Common myeloid progenitor, CD34-positive (primary cell): ENCODE results near the gene TCTA. TPM values are rescaled to one million over a fixed set of nuclear protein-coding genes. Genes with fewer than 3 reads are reported as not detected.

Source experiments
- CTCF ChIA-PET: fragments of 350-600 bp; sonication (Branson Sonifier 250); formaldehyde crosslinking; loops from one replicate; lab custom pipeline; 2021; ENCODE audit warnings: antibody characterized with exemption; lab: Charles Lee
- POLR2A ChIA-PET: fragments of 350-600 bp; sonication (Branson Sonifier 250); formaldehyde crosslinking; loops from one replicate; lab custom pipeline; 2021; ENCODE audit warnings: antibody characterized with exemption; lab: Charles Lee
- DNase-seq, 3 donors: peaks; one replicate each; pipeline versions ENCODE4 v3.0.0 to v3.0.0-alpha.2; 2013
- H3K27ac ChIP-seq, 2 experiments: 1 replicate in 1 of 2; 2 replicates in 1 of 2; pipeline ENCODE4 v1.7.0; 2013; ENCODE audit warnings: inconsistent platforms in 2 of 2, low read length in 2 of 2, mild to moderate bottlenecking in 2 of 2, low read depth in 1 of 2, moderate library complexity in 1 of 2; ENCODE audit not compliant: severe bottlenecking in 2 of 2, insufficient read depth in 1 of 2, poor library complexity in 1 of 2
- H3K27me3 ChIP-seq, 5 experiments: replicated peaks in 2 of 5; 1 replicate in 3 of 5; 2 replicates in 2 of 5; pipeline versions ENCODE4 v1.6.1 to v1.7.0; 2013; ENCODE audit warnings: low read length in 4 of 5, mild to moderate bottlenecking in 2 of 5, moderate library complexity in 2 of 5, inconsistent platforms in 1 of 5; ENCODE audit not compliant: insufficient read depth in 5 of 5, control insufficient read depth in 4 of 5
- H3K36me3 ChIP-seq, 4 experiments: 1 replicate in 2 of 4; 2 replicates in 2 of 4; pipeline versions ENCODE4 v1.6.1 to v1.7.0; 2013; ENCODE audit warnings: low read length in 3 of 4, control low read depth in 1 of 4, mild to moderate bottlenecking in 1 of 4; ENCODE audit not compliant: control insufficient read depth in 4 of 4, insufficient read depth in 4 of 4
- H3K4me1 ChIP-seq, 4 experiments: 1 replicate in 3 of 4; 2 replicates in 1 of 4; pipeline versions ENCODE4 v1.6.1 to v1.7.1; 2013; ENCODE audit warnings: low read length in 3 of 4, mild to moderate bottlenecking in 3 of 4, control low read depth in 1 of 4, inconsistent platforms in 1 of 4, moderate library complexity in 1 of 4; ENCODE audit not compliant: control insufficient read depth in 4 of 4, insufficient read depth in 4 of 4; ENCODE audit errors: control extremely low read depth in 1 of 4
- H3K4me3 ChIP-seq, 7 experiments: 1 replicate in 4 of 7; 2 replicates in 3 of 7; pipeline versions ENCODE4 v1.5.1 to v1.7.0; 2013; ENCODE audit warnings: mild to moderate bottlenecking in 7 of 7, low read length in 6 of 7, moderate library complexity in 6 of 7, inconsistent platforms in 2 of 7, low read depth in 2 of 7, control low read depth in 1 of 7; ENCODE audit not compliant: insufficient read depth in 4 of 7, control insufficient read depth in 1 of 7; ENCODE audit errors: extremely low read depth in 1 of 7
- H3K9me3 ChIP-seq, 5 experiments: 1 replicate in 4 of 5; 2 replicates in 1 of 5; pipeline versions ENCODE4 v1.6.1 to v1.7.1; 2013; ENCODE audit warnings: low read length in 4 of 5, mild to moderate bottlenecking in 2 of 5, inconsistent platforms in 1 of 5, low read depth in 1 of 5, moderate library complexity in 1 of 5; ENCODE audit not compliant: control insufficient read depth in 4 of 5, insufficient read depth in 2 of 5; ENCODE audit errors: control extremely low read depth in 1 of 5
- WGBS: methylation state at CpG from one replicate; pipeline ENCODE4 v1.1.5; 2013; ENCODE audit not compliant: insufficient coverage; 5-methylcytosine and 5-hydroxymethylcytosine counted together
- polyA plus RNA-seq: library from polyadenylated mRNA; unstranded; fragments of 120-200 nt; gene quantifications from one replicate; pipeline ENCODE4 v1.2.1, GENCODE V29; 2013

TCTA gene
- 36.7 TPM for polyA plus RNA-seq

GRCh38 chr3:49411968-49412631, at the start of gene TCTA, which contains the start of gene RHOA:
Gene TCTA, plus strand, starts transcription at chr3:49412423. Its CDS starts 4 bp downstream, at chr3:49412427.
Gene RHOA, minus strand, starts transcription at chr3:49411976. Its CDS starts 36,387 bp downstream, at chr3:49375589.
- WGBS, result 0% methylated on average over 49 of the region's 62 CpGs
- Histone ChIP-seq H3K27ac (peak within 1 kb of the TSS; percentile 91 to 96), H3K27me3 (no peaks in the 10 kb centered on the region), H3K9me3 (no peaks in the 10 kb centered on the region), H3K4me3 (peak within 1 kb of the TSS; percentile 72 to 97 (median 92)), H3K36me3 (peaks cover 0 to 8% (median 3%) of the 10 kb centered on the region in 4 experiments), H3K4me1 (peaks cover 42 to 71% (median 58%) of the 10 kb centered on the region in 4 experiments)
- CTCF ChIA-PET, result interaction anchor here (1.4 kb wide), 1 partner anchor 11 kb away, joined by 3 read pairs; no protein-coding TSS in a partner anchor
- peak; percentile 100 for DNase-seq
- POLR2A ChIA-PET, result interaction anchor here (0.7 to 2.1 kb wide), 5 partner anchors 17 to 86 kb away, joined by 3 to 17 read pairs (median 5); partner anchors contain the start of genes GPX1, NICN1 and USP4

GRCh38 chr3:49362561-49362960, 49.7 kb upstream of the TCTA start:
- DNase-seq, result no peak
- Histone ChIP-seq H3K36me3 (peaks cover 5 to 67% (median 54%) of the 10 kb centered on the region in 4 experiments), H3K4me1 (peaks cover 4 to 22% (median 12%) of the 10 kb centered on the region in 4 experiments), H3K27ac (peak overlapping the region in 1 of 2 experiments; percentile 34), H3K27me3 (no peaks in the 10 kb centered on the region), H3K9me3 (no peaks in the 10 kb centered on the region), H3K4me3 (no peak overlapping the region)
- ChIA-PET CTCF (interaction anchor here (1.3 to 9.3 kb wide), 3 partner anchors 23 to 87 kb away, joined by 4 to 50 read pairs (median 9); partner anchors contain the start of gene USP4), POLR2A (interaction anchor here (1.2 kb wide), 1 partner anchor 22 kb away, joined by 3 read pairs; the partner anchor contains the start of gene USP4)
- no CpG with 5 or more reads among the region's 3 CpGs for WGBS

- peaks cover 11 to 78% (median 66%) of the 10 kb centered on the region in 4 experiments for H3K36me3 ChIP-seq
- 92% methylated on average over 6 of the region's 6 CpGs for WGBS
- no peaks in the 10 kb centered on the region for H3K27me3 ChIP-seq
- ChIA-PET POLR2A (no interaction called here), CTCF (interaction anchor here (1.1 to 2.1 kb wide), 3 partner anchors 10 to 32 kb away, joined by 4 to 10 read pairs (median 4); no protein-coding TSS in a partner anchor)
- no peak for DNase-seq
- H3K9me3 ChIP-seq, result no peaks in the 10 kb centered on the region
- no peak overlapping the region for H3K4me3 ChIP-seq
- no peak overlapping the region for H3K27ac ChIP-seq
- H3K4me1 ChIP-seq, result no peaks in the 10 kb centered on the region
Measured at GRCh38 chr3:49370585-49371290, 41.5 kb upstream of the TCTA start.

- H3K27ac ChIP-seq, result no peak overlapping the region
- no peak overlapping the region for H3K4me3 ChIP-seq
- ChIA-PET CTCF (interaction anchor here (1.1 to 2.2 kb wide), 2 partner anchors 17 to 33 kb away, joined by 4 to 7 read pairs; no protein-coding TSS in a partner anchor), POLR2A (no interaction called here)
- DNase-seq, result no peak
- no peaks in the 10 kb centered on the region for H3K4me1 ChIP-seq
- H3K36me3 ChIP-seq, result peaks cover 9 to 67% (median 57%) of the 10 kb centered on the region in 4 experiments
- H3K9me3 ChIP-seq, result no peaks in the 10 kb centered on the region
- H3K27me3 ChIP-seq, result no peaks in the 10 kb centered on the region
Measured at GRCh38 chr3:49371946-49372345, 40.3 kb upstream of the TCTA start.

GRCh38 chr3:49377483-49377882, 34.7 kb upstream of the TCTA start:
- CTCF ChIA-PET, result no interaction called here
- WGBS, result 100% methylated on average over 1 of the region's 1 CpG
- H3K4me1 ChIP-seq, result no peaks in the 10 kb centered on the region
- H3K36me3 ChIP-seq, result peaks cover 0 to 31% (median 27%) of the 10 kb centered on the region in 4 experiments
- peak in 2 of 3 donors; percentile 64 to 68 for DNase-seq
- no peaks in the 10 kb centered on the region for H3K27me3 ChIP-seq
- POLR2A ChIA-PET, result interaction anchor here (0.6 kb wide), 1 partner anchor 18 kb away, joined by 3 read pairs; no protein-coding TSS in a partner anchor
- H3K4me3 ChIP-seq, result no peak overlapping the region
- H3K9me3 ChIP-seq, result peaks cover 0 to 12% (median 0%) of the 10 kb centered on the region in 5 experiments
- no peak overlapping the region for H3K27ac ChIP-seq

GRCh38 chr3:49378249-49378895, 33.9 kb upstream of the TCTA start:
- no peak for DNase-seq
- 97% methylated on average over 5 of the region's 11 CpGs for WGBS
- H3K36me3 ChIP-seq, result peaks cover 0 to 22% (median 20%) of the 10 kb centered on the region in 4 experiments

More at GRCh38 chr3:49378249-49378895, 33.9 kb upstream of the TCTA start:
- H3K4me1 ChIP-seq, result no peaks in the 10 kb centered on the region
- CTCF ChIA-PET, result no interaction called here
- no peak overlapping the region for H3K27ac ChIP-seq
- no peaks in the 10 kb centered on the region for H3K27me3 ChIP-seq
- H3K9me3 ChIP-seq, result peaks cover 0 to 12% (median 0%) of the 10 kb centered on the region in 5 experiments
- no peak overlapping the region for H3K4me3 ChIP-seq
- POLR2A ChIA-PET, result no interaction called here
